Ishikawa (cell line): ENCODE results near the gene TFF3.

ENCODE experiments used
- CEBPB ChIP-seq: IDR thresholded peaks from 2 replicates; pipeline ENCODE4 v1.6.1; 2012
- CREB1 ChIP-seq: IDR thresholded peaks from 2 replicates; pipeline ENCODE4 v1.6.1; 2012; ENCODE audit warnings: low read depth
- EGR1 ChIP-seq: IDR thresholded peaks from 2 replicates; pipeline ENCODE4 v1.6.1; 2012
- MAX ChIP-seq: IDR thresholded peaks from 2 replicates; pipeline ENCODE4 v1.6.1; 2012
- NFIC ChIP-seq: IDR thresholded peaks from 2 replicates; pipeline ENCODE4 v1.6.1; 2012
- RAD21 ChIP-seq: IDR thresholded peaks from 2 replicates; pipeline ENCODE4 v1.6.1; 2012; ENCODE audit warnings: low read depth
- REST ChIP-seq: IDR thresholded peaks from 2 replicates; pipeline ENCODE4 v1.6.1; 2012; ENCODE audit warnings: low read depth, mild to moderate bottlenecking
- TAF1 ChIP-seq: IDR thresholded peaks from 2 replicates; pipeline ENCODE4 v1.6.1; 2012; ENCODE audit warnings: low read depth, mild to moderate bottlenecking
- TCF12 ChIP-seq: IDR thresholded peaks from 2 replicates; pipeline ENCODE4 v1.6.1; 2012; ENCODE audit warnings: low read depth
- YY1 ChIP-seq: IDR thresholded peaks from 2 replicates; pipeline ENCODE4 v1.6.1; 2012; ENCODE audit warnings: low read depth

GRCh38 chr21:42302076-42302650 lies 13.0 kb downstream of the TFF3 start:
- no peak for TF ChIP-seq TAF1
- no peak for TF ChIP-seq EGR1
- no peak for TF ChIP-seq YY1
- no peak for TF ChIP-seq NFIC
- TF ChIP-seq CREB1: no peak
- TF ChIP-seq TCF12: no peak
- TF ChIP-seq CEBPB: no peak
- TF ChIP-seq MAX: no peak
- TF ChIP-seq RAD21: no peak
- no peak for TF ChIP-seq REST
